Brain microvascular endothelial cell (primary cell): ENCODE measurements around the gene MUC5B.

ENCODE experiments used
- DNase-seq: peaks from one replicate; pipeline ENCODE4 v3.0.0-alpha.2; 2020
- H3K27ac ChIP-seq: fragments of 250-450 bp; sonication (Bioruptor Pico); 2 replicates; pipeline ENCODE4 v1.5.1; 2020; ENCODE audit warnings: mild to moderate bottlenecking, moderate library complexity
- H3K27me3 ChIP-seq: fragments of 250-450 bp; sonication (Bioruptor Pico); replicated peaks from 2 replicates; pipeline ENCODE4 v1.5.1; 2020; ENCODE audit warnings: mild to moderate bottlenecking
- H3K36me3 ChIP-seq: fragments of 250-450 bp; sonication (Bioruptor Pico); replicated peaks from 2 replicates; pipeline ENCODE4 v1.5.1; 2020; ENCODE audit warnings: mild to moderate bottlenecking
- H3K4me3 ChIP-seq: 2 replicates; pipeline ENCODE4 v1.5.1; 2011; ENCODE audit warnings: low read depth, mild to moderate bottlenecking, control low read depth, low read length, moderate library complexity
- in situ Hi-C: cut with HindIII; loops from 2 replicates; pipeline ENCODE4 v1.10.0; 2017; ENCODE audit warnings: low sequenced_read_pairs, low pct_ligation_motif_present
- TF ChIP-seq, protein P1 (sequence below): IDR thresholded peaks from 2 replicates; pipeline ENCODE4 v1.5.1; 2011; ENCODE audit warnings: low read depth, mild to moderate bottlenecking, moderate library complexity, low read length, control low read depth, inconsistent platforms; ENCODE audit errors: missing control alignments

MUC5B gene

DNA sequence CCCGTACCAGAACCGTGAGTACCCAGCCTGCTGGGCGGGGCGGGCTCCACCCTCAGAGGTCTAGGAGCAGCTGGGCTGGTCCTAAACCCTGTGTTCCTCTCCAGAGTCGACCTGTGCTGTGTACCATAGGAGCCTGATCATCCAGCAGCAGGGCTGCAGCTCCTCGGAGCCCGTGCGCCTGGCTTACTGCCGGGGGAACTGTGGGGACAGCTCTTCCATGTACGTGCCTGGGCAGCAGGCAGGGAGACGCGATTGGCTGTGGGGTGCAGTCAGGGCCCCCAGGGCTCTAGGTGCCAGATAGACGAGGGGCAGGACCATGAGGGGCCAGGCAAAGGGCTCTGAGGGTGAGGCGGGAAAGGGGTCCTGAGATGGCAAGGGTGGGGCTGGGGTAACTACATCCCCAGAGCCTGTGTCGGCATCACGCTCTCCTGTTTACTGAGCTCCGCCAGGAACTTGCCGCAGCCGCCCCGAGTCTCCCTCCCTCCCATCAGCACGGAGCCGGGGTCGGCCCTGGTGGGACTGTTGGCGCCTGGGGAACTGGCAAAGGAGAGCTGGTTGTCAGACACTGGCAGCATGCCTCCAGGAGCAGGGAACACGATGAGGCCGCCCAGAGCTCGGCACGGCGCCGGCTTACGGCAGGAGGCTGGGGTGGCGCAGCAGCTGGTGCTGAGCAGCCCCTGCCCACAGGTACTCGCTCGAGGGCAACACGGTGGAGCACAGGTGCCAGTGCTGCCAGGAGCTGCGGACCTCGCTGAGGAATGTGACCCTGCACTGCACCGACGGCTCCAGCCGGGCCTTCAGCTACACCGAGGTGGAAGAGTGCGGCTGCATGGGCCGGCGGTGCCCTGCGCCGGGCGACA lies 22.9 kb upstream of the MUC5B start:
- TF ChIP-seq, protein P1, sequence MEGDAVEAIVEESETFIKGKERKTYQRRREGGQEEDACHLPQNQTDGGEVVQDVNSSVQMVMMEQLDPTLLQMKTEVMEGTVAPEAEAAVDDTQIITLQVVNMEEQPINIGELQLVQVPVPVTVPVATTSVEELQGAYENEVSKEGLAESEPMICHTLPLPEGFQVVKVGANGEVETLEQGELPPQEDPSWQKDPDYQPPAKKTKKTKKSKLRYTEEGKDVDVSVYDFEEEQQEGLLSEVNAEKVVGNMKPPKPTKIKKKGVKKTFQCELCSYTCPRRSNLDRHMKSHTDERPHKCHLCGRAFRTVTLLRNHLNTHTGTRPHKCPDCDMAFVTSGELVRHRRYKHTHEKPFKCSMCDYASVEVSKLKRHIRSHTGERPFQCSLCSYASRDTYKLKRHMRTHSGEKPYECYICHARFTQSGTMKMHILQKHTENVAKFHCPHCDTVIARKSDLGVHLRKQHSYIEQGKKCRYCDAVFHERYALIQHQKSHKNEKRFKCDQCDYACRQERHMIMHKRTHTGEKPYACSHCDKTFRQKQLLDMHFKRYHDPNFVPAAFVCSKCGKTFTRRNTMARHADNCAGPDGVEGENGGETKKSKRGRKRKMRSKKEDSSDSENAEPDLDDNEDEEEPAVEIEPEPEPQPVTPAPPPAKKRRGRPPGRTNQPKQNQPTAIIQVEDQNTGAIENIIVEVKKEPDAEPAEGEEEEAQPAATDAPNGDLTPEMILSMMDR: no peak
- in situ Hi-C loops: no loop called here
- no peaks in the 10 kb centered on the region for H3K36me3 ChIP-seq
- no peak overlapping the region for H3K4me3 ChIP-seq
- no peak overlapping the region for H3K27ac ChIP-seq
- DNase-seq: no peak
- no peaks in the 10 kb centered on the region for H3K27me3 ChIP-seq

GRCh38 chr11:1200611-1201191 lies 22.2 kb upstream of the MUC5B start:
- H3K4me3 ChIP-seq: no peak overlapping the region
- H3K36me3 ChIP-seq: no peaks in the 10 kb centered on the region
- TF ChIP-seq, protein P1: no peak
- H3K27me3 ChIP-seq: no peaks in the 10 kb centered on the region
- in situ Hi-C loops: no loop called here
- no peak for DNase-seq
- no peak overlapping the region for H3K27ac ChIP-seq

- DNase-seq: no peak
- TF ChIP-seq, protein P1: no peak
- no peak overlapping the region for H3K4me3 ChIP-seq
- in situ Hi-C loops: no loop called here
- no peak overlapping the region for H3K27ac ChIP-seq
- no peaks in the 10 kb centered on the region for H3K36me3 ChIP-seq
- H3K27me3 ChIP-seq: no peaks in the 10 kb centered on the region
Measured at GRCh38 chr11:1201395-1202153, 21.3 kb upstream of the MUC5B start.

GRCh38 chr11:1202154-1202775 lies 20.6 kb upstream of the MUC5B start:
- no peak for DNase-seq
- Histone ChIP-seq H3K27ac (no peak overlapping the region), H3K4me3 (no peak overlapping the region), H3K36me3 (no peaks in the 10 kb centered on the region), H3K27me3 (no peaks in the 10 kb centered on the region)
- TF ChIP-seq, protein P1: no peak
- in situ Hi-C loops: no loop called here

DNA sequence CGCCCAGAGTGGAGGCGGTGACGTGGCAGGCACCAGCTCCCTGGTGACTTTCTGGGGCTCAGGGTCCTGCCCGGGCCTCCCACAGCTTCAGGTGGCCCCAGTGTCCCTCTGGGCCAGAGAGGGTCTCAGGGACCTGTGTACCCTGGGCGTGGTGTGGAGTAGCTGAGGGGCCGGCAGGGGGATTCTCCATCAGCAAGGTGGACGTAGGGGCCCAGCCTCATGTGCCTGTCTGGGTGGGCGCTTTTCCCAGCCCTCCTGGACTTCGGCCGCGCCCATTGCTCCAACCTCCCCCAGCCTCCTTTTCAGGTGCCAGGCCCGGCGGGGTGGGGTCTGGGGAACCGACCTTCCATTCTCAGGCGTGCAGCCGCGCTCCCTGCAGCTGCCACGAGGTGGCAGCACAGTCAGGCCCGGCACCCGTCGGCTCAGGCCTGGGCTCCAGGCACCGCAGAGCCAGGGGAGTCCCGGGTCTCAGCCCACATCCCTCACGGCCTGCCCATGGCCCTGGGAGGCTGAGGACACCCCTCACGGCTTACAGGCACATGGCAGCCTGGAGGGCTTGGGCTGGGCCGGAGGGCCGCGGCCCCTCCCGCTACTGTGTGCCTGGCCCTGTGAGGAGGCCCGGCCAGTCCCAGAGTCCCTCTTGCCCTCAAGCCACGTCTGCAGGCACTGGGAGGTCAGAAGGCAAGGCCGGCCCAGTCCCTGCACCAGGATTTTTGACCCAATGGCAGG lies 19.9 kb upstream of the MUC5B start:
- TF ChIP-seq, protein P1: peak; percentile 91
- in situ Hi-C loops: no loop called here
- peak; percentile 9 for DNase-seq
- Histone ChIP-seq H3K27ac (no peak overlapping the region), H3K4me3 (no peak overlapping the region), H3K36me3 (no peaks in the 10 kb centered on the region), H3K27me3 (no peaks in the 10 kb centered on the region)
